ENCODE measurements around the gene RIMS4. TPM values are rescaled to one million over a fixed set of nuclear protein-coding genes. Genes with fewer than 3 reads are reported as not detected.

Gene RIMS4
- total RNA-seq, 4 donors from 2014 or later = 1.1 to 5.6 (median 1.9) TPM; not detected in 1

GRCh38 chr20:44743080-44743701 is 67.2 kb downstream of the RIMS4 start:
- TF ChIP-seq POLR2A (IDR thresholded peaks at IDR 0.05) = no peak
- TF ChIP-seq POLR2AphosphoS5 (IDR thresholded peaks at IDR 0.05) = no peak
- no peak for TF ChIP-seq EP300 (IDR thresholded peaks at IDR 0.05; ENCODE audit: low read depth)
- no peak for TF ChIP-seq CTCF (IDR thresholded peaks at IDR 0.05)
- in situ Hi-C loops (cut with MboI; ENCODE audit: low pct_ligation_motif_present in 1 of 4, low pct_unique_long_range_greater_than_20kb in 1 of 4, low sequenced_read_pairs in 3 of 4) (loop anchor here in 3 of 4 donors (10.0 kb wide), 2 partner anchors 122 to 132 kb away; no protein-coding TSS in a partner anchor), intact Hi-C loops (cut with DNase I; ENCODE audit: low total_unique reads) (no loop called here)
- H3K27me3 ChIP-seq = peaks cover 39% of the 10 kb centered on the region
- no peak for DNase-seq
- H3K4me3 ChIP-seq = no peak overlapping the region
- 61 to 63% methylated on average over 2 to 7 of the region's 7 CpGs for WGBS, 2 donors (ENCODE audit: low coverage in 1 of 2)
- H3K36me3 ChIP-seq = no peaks in the 10 kb centered on the region
- peaks cover 5 to 16% (median 10%) of the 10 kb centered on the region in 4 donors for H3K4me1 ChIP-seq
- no peaks in the 10 kb centered on the region for H3K9me3 ChIP-seq
- H3K27ac ChIP-seq = no peak overlapping the region

- Histone ChIP-seq H3K9me3 (no peaks in the 10 kb centered on the region), H3K27me3 (peaks cover 39% of the 10 kb centered on the region), H3K36me3 (no peaks in the 10 kb centered on the region), H3K27ac (no peak overlapping the region), H3K4me1 (peaks cover 5 to 16% (median 10%) of the 10 kb centered on the region in 4 donors), H3K4me3 (no peak overlapping the region)
- intact Hi-C loops (cut with DNase I; ENCODE audit: low total_unique reads) (no loop called here), in situ Hi-C loops (cut with MboI; ENCODE audit: low pct_ligation_motif_present in 1 of 4, low pct_unique_long_range_greater_than_20kb in 1 of 4, low sequenced_read_pairs in 3 of 4) (loop anchor here in 3 of 4 donors (10.0 kb wide), 2 partner anchors 122 to 132 kb away; no protein-coding TSS in a partner anchor)
- no peak for TF ChIP-seq POLR2AphosphoS5 (IDR thresholded peaks at IDR 0.05)
- TF ChIP-seq CTCF (IDR thresholded peaks at IDR 0.05) = no peak
- TF ChIP-seq EP300 (IDR thresholded peaks at IDR 0.05; ENCODE audit: low read depth) = no peak
- TF ChIP-seq POLR2A (IDR thresholded peaks at IDR 0.05) = no peak
- 60 to 85% methylated on average over 1 to 14 of the region's 14 CpGs for WGBS, 2 donors (ENCODE audit: low coverage in 1 of 2)
- DNase-seq = no peak
Measured at GRCh38 chr20:44742304-44743079, 67.9 kb downstream of the RIMS4 start.

- no peak overlapping the region for H3K27ac ChIP-seq
- no peaks in the 10 kb centered on the region for H3K4me1 ChIP-seq
- H3K27me3 ChIP-seq = peaks cover 15% of the 10 kb centered on the region
- in situ Hi-C loops (cut with MboI; ENCODE audit: low pct_ligation_motif_present in 1 of 4, low pct_unique_long_range_greater_than_20kb in 1 of 4, low sequenced_read_pairs in 3 of 4) (loop anchor here in 3 of 4 donors (5.0 to 10.0 kb wide), 3 partner anchors 58 to 135 kb away; no protein-coding TSS in a partner anchor), intact Hi-C loops (cut with DNase I; ENCODE audit: low total_unique reads) (loop anchor here (5.0 to 10.0 kb wide), 2 partner anchors 208 to 355 kb away; no protein-coding TSS in a partner anchor)
- H3K9me3 ChIP-seq = no peaks in the 10 kb centered on the region
- WGBS, 2 donors (ENCODE audit: low coverage in 1 of 2) = 50 to 74% methylated on average over 2 of the region's 2 CpGs
- no peak for DNase-seq
- TF ChIP-seq POLR2AphosphoS5 (IDR thresholded peaks at IDR 0.05) (no peak), POLR2A (IDR thresholded peaks at IDR 0.05) (no peak), EP300 (IDR thresholded peaks at IDR 0.05; ENCODE audit: low read depth) (no peak), CTCF (IDR thresholded peaks at IDR 0.05) (no peak)
- H3K4me3 ChIP-seq = no peak overlapping the region
- H3K36me3 ChIP-seq = no peaks in the 10 kb centered on the region
Measured at GRCh38 chr20:44739942-44740341, 70.4 kb downstream of the RIMS4 start.

- in situ Hi-C loops (cut with MboI; ENCODE audit: low pct_ligation_motif_present in 1 of 4, low pct_unique_long_range_greater_than_20kb in 1 of 4, low sequenced_read_pairs in 3 of 4) (loop anchor here in 1 of 4 donors (5.0 kb wide), 1 partner anchor 57 kb away; no protein-coding TSS in a partner anchor), intact Hi-C loops (cut with DNase I; ENCODE audit: low total_unique reads) (loop anchor here (5.0 to 10.0 kb wide), 2 partner anchors 207 to 354 kb away; no protein-coding TSS in a partner anchor)
- H3K4me3 ChIP-seq = no peak overlapping the region
- H3K27ac ChIP-seq = no peak overlapping the region
- H3K36me3 ChIP-seq = no peaks in the 10 kb centered on the region
- TF ChIP-seq CTCF (IDR thresholded peaks at IDR 0.05) (no peak), EP300 (IDR thresholded peaks at IDR 0.05; ENCODE audit: low read depth) (no peak), POLR2AphosphoS5 (IDR thresholded peaks at IDR 0.05) (no peak), POLR2A (IDR thresholded peaks at IDR 0.05) (no peak)
- H3K4me1 ChIP-seq = no peaks in the 10 kb centered on the region
- peak; percentile 42 for DNase-seq
- 74% methylated on average over 5 to 7 of the region's 7 CpGs for WGBS, 2 donors (ENCODE audit: low coverage in 1 of 2)
- no peaks in the 10 kb centered on the region for H3K9me3 ChIP-seq
- peaks cover 6% of the 10 kb centered on the region for H3K27me3 ChIP-seq
Measured at GRCh38 chr20:44738813-44739477, 71.4 kb downstream of the RIMS4 start.
